Nucleus accumbens (tissue), 56 donors: ENCODE data around the gene SPATA33.
"Not testable (repeated sequence)": the region's sequence is repeated elsewhere in the genome, so short reads cannot be mapped to it uniquely, and the experiment has no call there.

ENCODE experiments used
- DNase-seq, 56 donors: peaks; one replicate each; lab custom pipeline; 2025; lab: John Stamatoyannopoulos, UW

The SPATA33 gene

GRCh38 chr16:89658221-89658879 is 714 bp downstream of the SPATA33 start:
- peak in 3 of 56 donors; percentile 19 to 43 (median 33) for DNase-seq

GRCh38 chr16:89660146-89660545 is 2.5 kb downstream of the SPATA33 start:
- DNase-seq = no peak

- DNase-seq = no peak
Observed at GRCh38 chr16:89661215-89661614, 3.6 kb downstream of the SPATA33 start.

DNA sequence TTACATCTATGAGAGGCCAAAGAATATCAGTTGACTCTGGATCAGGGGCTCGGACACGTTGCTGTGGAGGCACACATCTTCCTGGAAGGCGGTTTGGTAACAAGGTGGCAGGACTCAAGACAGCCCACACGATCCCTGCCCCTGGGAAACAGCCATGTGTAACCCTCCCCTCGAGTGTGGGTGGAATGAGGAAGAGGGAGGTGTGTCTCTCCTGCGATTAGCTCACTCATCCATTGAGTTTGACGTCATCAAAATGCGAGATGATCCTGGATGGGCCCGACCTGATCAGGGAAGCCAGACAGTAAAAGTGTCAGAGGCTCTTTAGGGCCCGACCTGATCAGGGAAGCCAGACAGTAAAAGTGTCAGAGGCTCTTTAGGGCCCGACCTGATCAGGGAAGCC is 6.6 kb downstream of the SPATA33 start:
- DNase-seq = not testable (repeated sequence)

- peak in 5 of 56 donors; percentile 9 to 41 (median 23) for DNase-seq
Observed at GRCh38 chr16:89667000-89667399, 9.4 kb downstream of the SPATA33 start.

GRCh38 chr16:89667633-89668032 is 10.0 kb downstream of the SPATA33 start:
- DNase-seq = no peak

DNA sequence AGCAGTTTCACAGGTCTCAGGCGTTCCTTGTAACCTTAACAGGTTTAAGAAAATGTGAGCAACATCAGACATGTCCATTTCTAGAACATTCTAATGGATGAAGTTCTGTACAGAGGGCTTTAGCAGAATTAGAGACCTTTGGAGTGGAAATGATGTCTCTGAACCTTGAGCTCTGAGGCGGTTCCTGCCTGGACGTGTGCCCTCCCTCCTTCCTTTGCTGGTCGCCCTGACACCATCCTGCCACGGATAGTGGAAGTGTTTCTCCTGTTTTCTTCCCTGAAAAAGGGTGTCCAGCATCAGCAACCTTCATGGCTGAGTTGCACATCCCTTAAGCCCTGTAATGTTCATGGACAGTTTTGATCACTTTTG is 11.1 kb downstream of the SPATA33 start:
- DNase-seq = no peak

- no peak for DNase-seq
Observed at GRCh38 chr16:89669755-89670154, 12.1 kb downstream of the SPATA33 start.

DNA sequence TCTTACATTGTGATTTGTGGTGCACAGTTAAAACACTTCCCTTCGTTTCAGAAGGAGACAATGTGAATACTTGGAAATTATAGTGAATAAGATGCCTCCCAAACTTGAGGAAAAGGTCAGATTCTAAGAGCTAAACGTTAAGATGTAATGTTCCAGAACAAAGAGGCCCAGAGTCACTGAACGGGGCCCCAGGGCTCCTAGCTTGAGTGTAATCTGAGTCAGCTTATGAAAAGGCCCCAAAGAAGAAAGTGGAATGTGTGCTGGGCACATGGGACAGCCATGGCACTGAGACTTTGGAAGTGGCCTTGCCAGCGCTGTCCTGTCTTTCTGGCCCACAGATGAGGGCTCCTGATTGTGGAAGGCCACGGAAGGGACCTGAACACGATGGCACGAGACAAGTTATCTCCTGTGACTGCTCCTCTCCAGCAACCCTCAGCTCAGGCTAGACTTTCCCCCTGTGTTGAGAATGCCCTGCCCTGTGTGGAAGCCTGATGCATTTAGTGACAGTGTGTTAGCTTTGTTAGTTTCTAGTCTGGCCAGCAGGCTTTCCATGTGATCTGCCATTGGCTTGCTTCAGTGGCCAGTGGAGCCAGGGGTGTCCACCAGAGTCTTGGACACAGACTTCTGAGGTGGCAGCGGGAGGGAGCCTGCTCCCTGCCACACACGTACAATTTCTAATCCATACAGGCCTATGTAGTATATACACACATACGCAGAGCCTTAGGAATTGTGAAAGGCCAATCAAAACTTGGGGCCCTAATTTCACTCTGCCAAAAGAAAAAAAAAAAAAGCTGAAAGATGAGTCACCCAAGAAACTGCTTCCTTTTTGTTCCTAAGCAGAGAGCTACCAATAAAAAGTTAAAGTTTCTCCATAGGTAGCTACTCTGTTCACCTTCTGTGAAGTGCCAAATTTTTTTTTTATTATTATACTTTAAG is 13.1 kb downstream of the SPATA33 start:
- DNase-seq = no peak

DNA sequence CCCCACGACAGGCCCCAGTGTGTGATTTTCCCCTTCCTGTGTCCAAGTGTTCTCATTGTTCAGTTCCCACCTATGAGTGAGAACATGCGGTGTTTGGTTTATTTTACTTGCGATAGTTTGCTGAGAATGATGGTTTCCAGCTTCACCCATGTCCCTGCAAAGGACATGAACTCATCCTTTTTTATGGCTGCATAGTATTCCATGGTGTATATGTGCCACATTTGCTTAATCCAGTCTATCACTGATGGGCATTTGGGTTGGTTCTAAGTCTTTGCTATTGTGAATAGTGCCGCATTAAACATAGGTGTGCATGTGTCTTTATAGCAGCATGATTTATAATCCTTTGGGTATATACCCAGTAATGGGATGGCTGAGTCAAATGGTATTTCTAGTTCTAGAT is 13.9 kb downstream of the SPATA33 start:
- not testable (repeated sequence) for DNase-seq

DNA sequence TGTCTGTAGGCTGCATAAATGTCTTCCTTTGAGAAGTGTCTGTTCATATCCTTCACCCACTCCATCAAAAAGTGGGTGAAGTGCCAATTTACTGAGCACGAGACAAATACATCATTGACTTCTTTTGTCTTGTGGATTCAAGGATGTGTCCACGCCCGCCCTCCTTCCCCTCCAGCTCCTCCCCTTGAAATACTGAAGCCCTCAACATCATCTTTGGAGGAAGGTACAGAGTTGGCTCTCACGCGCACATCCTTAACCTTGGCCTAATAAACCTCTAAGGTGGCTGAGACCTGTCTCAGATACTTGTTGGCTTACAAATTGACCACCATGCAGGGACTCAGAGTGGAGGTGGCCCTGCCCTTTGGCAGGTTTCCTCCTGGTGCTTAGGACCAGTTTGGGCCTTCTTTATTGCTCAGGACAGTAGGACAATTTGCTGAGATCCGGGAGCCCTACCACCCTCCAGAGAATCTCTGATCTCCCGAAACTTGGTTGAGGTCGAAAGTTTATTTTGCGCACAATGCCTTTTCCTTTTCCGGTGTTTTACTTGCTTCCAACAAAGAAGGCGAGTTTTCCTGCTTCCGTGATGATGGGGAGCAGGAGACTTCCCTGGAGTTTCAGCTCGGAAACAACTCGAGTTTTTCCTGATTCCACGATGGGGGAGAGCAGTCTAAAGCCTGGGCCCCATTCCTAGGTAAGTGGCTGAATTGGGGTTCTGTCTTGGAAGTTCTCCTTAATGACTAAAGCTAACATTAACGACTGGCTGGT is 14.7 kb downstream of the SPATA33 start:
- no peak for DNase-seq

- DNase-seq = no peak
Observed at GRCh38 chr16:89678258-89678657, 20.6 kb downstream of the SPATA33 start.

DNA sequence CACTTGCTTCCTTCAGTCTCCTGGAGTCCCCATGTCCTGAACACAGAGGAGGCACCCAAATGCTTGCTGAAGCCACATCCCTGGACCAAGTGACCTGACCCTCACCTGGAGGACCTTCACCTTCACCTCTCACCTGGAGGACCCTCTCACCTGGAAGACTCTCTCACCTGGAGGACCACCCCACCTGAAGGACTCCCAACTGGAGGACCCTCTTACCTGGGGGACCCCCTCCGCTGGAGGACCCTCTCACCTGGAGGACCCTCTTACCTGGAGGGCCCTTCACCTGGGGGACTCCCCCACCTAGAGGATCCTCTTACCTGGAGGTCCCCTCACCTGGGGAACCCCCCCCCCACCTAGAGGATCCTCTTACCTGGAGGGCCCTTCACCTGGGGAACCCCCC is 28.3 kb downstream of the SPATA33 start:
- DNase-seq = no peak

- DNase-seq = peak in 54 of 56 donors; percentile 31 to 94 (median 84)
Observed at GRCh38 chr16:89686520-89687091, 29.0 kb downstream of the SPATA33 start, which contains the start of gene CDK10. Gene CDK10, plus strand, starts transcription at chr16:89686689. Its CDS starts 22 bp downstream, at chr16:89686711.

DNA sequence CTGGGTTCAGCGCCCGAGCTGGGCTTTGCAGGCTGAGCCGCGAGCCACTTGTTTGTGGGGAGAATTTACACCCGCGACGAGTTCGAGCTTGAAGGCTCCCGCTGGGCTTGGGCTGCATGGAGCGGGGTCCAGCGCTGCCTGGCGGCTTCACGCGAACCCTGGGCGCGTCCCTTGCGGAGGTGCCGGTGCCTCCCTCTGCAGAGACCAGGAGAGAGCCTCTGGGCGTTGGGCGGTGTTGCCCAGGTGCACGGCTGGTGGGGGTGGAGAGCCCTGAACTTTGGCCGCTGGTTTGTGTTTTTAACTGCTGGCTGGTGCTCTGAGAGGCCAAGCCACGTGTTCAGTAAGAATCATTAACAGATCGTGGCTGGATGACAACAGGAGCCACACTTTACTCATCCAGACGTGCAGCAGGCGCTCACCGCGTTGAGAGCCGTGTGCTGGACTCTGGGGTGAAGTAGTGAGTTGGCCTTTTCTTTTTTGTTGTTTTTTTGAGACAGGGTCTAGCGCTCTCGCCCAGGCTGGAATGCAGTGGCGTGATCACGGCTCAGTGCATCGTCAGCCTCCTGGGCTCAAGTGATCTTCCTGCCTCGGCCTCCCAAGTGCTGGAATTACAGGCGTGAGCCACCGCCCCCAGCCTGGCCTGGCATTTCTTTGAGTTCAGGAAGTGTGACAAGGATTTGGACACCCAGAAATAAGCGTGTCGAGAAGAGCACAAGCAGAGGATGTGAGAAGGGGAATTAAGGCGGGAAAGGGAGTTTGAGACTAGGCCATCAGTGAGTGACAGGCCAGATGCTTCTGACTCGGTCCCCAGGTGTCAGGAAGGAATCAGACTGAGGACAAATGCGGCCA is 29.7 kb downstream of the SPATA33 start:
- DNase-seq = peak in 5 of 56 donors; percentile 47 to 73 (median 57)

- no peak for DNase-seq
Observed at GRCh38 chr16:89688395-89688794, 30.8 kb downstream of the SPATA33 start.

DNA sequence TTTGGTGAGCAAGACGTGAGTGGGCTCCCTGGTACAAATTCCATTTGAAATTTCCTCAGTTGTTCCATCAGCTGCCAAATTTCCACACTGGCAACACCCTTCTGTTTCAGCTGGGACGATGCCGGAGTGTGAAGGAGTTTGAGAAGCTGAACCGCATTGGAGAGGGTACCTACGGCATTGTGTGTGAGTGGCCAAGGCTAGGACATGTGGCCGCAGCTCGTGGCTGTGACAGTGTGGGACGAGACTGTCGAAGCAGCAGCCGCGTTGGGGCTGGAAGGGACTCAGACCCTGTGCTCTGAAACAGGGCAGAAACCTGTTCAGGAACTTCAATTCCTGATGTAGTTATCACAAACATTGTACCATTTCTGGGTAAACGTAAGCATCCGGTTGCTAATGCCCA is 31.5 kb downstream of the SPATA33 start:
- DNase-seq = no peak

DNA sequence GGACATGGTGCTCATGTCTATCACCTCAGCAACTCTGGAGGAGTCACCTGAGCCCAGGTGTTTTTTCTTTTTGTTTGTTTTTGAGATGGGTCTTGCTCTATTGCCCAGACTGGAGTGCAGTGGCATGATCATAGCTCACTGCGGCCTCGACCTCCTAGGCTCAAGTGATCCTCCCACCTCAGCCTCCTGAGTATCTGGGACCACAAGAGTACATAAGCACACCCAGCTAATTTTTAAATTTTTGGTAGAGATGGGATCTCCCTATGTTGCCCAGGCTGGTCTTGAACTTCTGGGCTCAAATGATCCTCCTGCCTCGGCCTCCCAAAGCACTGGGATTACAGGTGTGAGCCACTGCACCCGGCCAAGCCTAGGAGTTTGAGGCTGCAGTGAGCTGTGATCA is 32.0 kb downstream of the SPATA33 start:
- DNase-seq = not testable (repeated sequence)

- no peak for DNase-seq
Observed at GRCh38 chr16:89690392-89690901, 32.8 kb downstream of the SPATA33 start.
